Measurements from ENCODE around the gene PON1. TPM values are rescaled to one million over a fixed set of nuclear protein-coding genes. Genes with fewer than 3 reads are reported as not detected.

PON1 gene
- total RNA-seq, 1 donor from 2014 or later = not detected

- Mint-ChIP-seq H3K36me3 (ENCODE audit: low read depth) (no peaks in the 10 kb centered on the region), H3K9me3 (ENCODE audit: low read depth) (no peaks in the 10 kb centered on the region), H3K4me1 (ENCODE audit: low read depth) (peaks cover 25% of the 10 kb centered on the region), H3K4me3 (ENCODE audit: unreplicated experiment) (no peak overlapping the region), H3K27ac (ENCODE audit: unreplicated experiment) (no peak overlapping the region), H3K27me3 (ENCODE audit: low read depth) (no peaks in the 10 kb centered on the region)
- no peak for TF ChIP-seq CTCF (IDR thresholded peaks at IDR 0.05)
- DNase-seq (ENCODE audit: low spot score) = no peak
These were observed 10.8 kb upstream of the PON1 start for GRCh38 chr7:95335093-95335492.

GRCh38 chr7:95334447-95334846, 10.1 kb upstream of the PON1 start:
- no peak for TF ChIP-seq CTCF (IDR thresholded peaks at IDR 0.05)
- H3K36me3 Mint-ChIP-seq (ENCODE audit: low read depth) = no peaks in the 10 kb centered on the region
- peaks cover 27% of the 10 kb centered on the region for H3K4me1 Mint-ChIP-seq (ENCODE audit: low read depth)
- no peaks in the 10 kb centered on the region for H3K9me3 Mint-ChIP-seq (ENCODE audit: low read depth)
- H3K27ac Mint-ChIP-seq (ENCODE audit: unreplicated experiment) = no peak overlapping the region
- no peak overlapping the region for H3K4me3 Mint-ChIP-seq (ENCODE audit: unreplicated experiment)
- DNase-seq (ENCODE audit: low spot score) = no peak
- no peaks in the 10 kb centered on the region for H3K27me3 Mint-ChIP-seq (ENCODE audit: low read depth)

GRCh38 chr7:95330961-95331337, 6.6 kb upstream of the PON1 start:
- Mint-ChIP-seq H3K4me3 (ENCODE audit: unreplicated experiment) (no peak overlapping the region), H3K36me3 (ENCODE audit: low read depth) (no peaks in the 10 kb centered on the region), H3K27ac (ENCODE audit: unreplicated experiment) (no peak overlapping the region), H3K9me3 (ENCODE audit: low read depth) (peaks cover 3% of the 10 kb centered on the region), H3K4me1 (ENCODE audit: low read depth) (peaks cover 27% of the 10 kb centered on the region), H3K27me3 (ENCODE audit: low read depth) (peaks cover 5% of the 10 kb centered on the region)
- DNase-seq (ENCODE audit: low spot score) = no peak
- no peak for TF ChIP-seq CTCF (IDR thresholded peaks at IDR 0.05)

- no peak for TF ChIP-seq CTCF (IDR thresholded peaks at IDR 0.05)
- Mint-ChIP-seq H3K36me3 (ENCODE audit: low read depth) (no peaks in the 10 kb centered on the region), H3K9me3 (ENCODE audit: low read depth) (peaks cover 3% of the 10 kb centered on the region), H3K27ac (ENCODE audit: unreplicated experiment) (no peak overlapping the region), H3K4me1 (ENCODE audit: low read depth) (peaks cover 25% of the 10 kb centered on the region), H3K4me3 (ENCODE audit: unreplicated experiment) (no peak overlapping the region), H3K27me3 (ENCODE audit: low read depth) (peaks cover 9% of the 10 kb centered on the region)
- DNase-seq (ENCODE audit: low spot score) = no peak
These were observed 6.0 kb upstream of the PON1 start for GRCh38 chr7:95330204-95330960.

GRCh38 chr7:95327356-95327755, 3.0 kb upstream of the PON1 start:
- H3K36me3 Mint-ChIP-seq (ENCODE audit: low read depth) = no peaks in the 10 kb centered on the region
- peaks cover 15% of the 10 kb centered on the region for H3K27me3 Mint-ChIP-seq (ENCODE audit: low read depth)
- H3K9me3 Mint-ChIP-seq (ENCODE audit: low read depth) = peaks cover 3% of the 10 kb centered on the region
- no peak for TF ChIP-seq CTCF (IDR thresholded peaks at IDR 0.05)
- H3K4me3 Mint-ChIP-seq (ENCODE audit: unreplicated experiment) = no peak overlapping the region
- peaks cover 11% of the 10 kb centered on the region for H3K4me1 Mint-ChIP-seq (ENCODE audit: low read depth)
- H3K27ac Mint-ChIP-seq (ENCODE audit: unreplicated experiment) = no peak overlapping the region
- DNase-seq (ENCODE audit: low spot score) = no peak
